Thyroid gland (tissue), 4 donors: ENCODE results near the gene SMARCA4.

Experiments used
- CTCF ChIP-seq, 6 experiments: fragments of 200-600 bp in 3 of 6; fragments of 450-650 bp in 3 of 6; sonication (generic) in 3 of 6; IDR thresholded peaks; one replicate each; pipeline ENCODE4 v1.5.1; 2016 to 2019; ENCODE audit warnings: antibody characterized with exemption in 6 of 6, mild to moderate bottlenecking in 2 of 6, inconsistent platforms in 1 of 6, moderate library complexity in 1 of 6
- POLR2A ChIP-seq, 2 donors: fragments of 450-650 bp; IDR thresholded peaks; one replicate each; pipeline ENCODE4 v1.6.1; 2017; ENCODE audit warnings: antibody characterized with exemption in 2 of 2, mild to moderate bottlenecking in 2 of 2, moderate library complexity in 1 of 2

DNA sequence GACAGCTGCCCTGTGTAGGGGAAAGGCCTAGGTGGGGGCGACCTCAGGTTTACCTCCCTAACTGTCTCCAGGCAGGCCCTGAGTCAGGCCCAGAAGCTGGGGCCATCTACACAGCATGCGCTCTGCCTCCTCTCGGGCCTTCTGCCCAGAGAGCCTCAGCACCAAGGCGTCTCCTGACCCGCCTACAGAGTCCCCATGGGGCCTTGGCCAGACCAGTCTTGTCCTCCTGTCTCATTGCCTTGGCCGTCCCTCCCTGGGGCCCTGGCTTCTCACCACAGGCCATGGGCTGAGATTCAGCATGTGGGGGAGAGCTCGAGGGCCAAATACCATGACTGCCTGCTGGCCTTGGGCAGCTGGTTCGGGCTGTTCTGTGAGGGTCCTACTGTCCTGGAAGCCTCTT is 59.0 kb downstream of the SMARCA4 start:
- no peak for TF ChIP-seq POLR2A (IDR thresholded peaks at IDR 0.05)
- TF ChIP-seq CTCF (IDR thresholded peaks at IDR 0.05): no peak
